GM21529 (cell line): ENCODE results near the gene ATP9B.
"Not testable (repeated sequence)": the region's sequence is repeated elsewhere in the genome, so short reads cannot be mapped to it uniquely, and the experiment has no call there.

ENCODE experiments used
- ATAC-seq: cut with Tn5 transposase; IDR thresholded peaks from one replicate; pipeline ENCODE4 v1.9.1; 2021; ENCODE audit not compliant: unreplicated experiment

ATP9B gene

DNA sequence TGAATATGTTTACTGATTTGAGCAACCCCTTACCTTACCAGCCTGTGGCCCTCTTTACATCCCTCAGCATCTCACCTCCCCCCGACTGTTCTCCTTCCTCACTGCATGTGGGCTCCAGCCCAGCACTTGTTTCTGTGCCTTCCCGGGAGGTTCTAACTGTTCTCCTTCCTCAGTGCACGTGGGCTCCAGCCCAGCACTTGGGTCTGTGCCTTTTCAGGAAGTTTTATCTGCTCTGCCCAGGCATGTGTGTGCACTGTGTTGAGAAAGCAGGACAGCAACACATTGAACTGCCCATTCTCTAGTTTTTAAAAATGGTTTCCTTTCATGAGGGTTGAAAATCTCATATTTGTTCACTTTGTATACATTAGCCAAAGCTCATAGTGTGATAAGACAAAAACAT, 158.4 kb downstream of the ATP9B start:
- ATAC-seq: no peak

- no peak for ATAC-seq
These were observed 160.2 kb downstream of the ATP9B start for GRCh38 chr18:79229431-79229830.

DNA sequence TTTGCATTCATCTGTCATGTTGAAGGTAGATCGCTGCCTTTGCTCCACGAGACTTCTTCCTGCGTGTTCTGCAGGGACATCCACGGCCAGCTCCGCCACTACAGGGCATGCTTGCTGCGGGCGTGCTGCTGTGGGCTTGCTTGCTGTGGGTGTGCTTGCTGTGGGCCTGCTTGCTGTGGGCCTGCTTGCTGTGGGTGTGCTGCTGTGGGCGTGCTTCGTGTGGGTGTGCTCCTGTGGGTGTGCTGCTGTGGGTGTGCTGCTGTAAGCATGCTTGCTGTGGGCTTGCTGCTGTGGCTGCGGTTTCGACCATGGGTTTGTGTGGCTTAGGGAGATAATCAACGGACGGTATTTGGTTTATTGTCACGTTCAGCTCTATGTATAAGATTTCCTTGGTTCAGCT, 165.2 kb downstream of the ATP9B start:
- no peak for ATAC-seq

DNA sequence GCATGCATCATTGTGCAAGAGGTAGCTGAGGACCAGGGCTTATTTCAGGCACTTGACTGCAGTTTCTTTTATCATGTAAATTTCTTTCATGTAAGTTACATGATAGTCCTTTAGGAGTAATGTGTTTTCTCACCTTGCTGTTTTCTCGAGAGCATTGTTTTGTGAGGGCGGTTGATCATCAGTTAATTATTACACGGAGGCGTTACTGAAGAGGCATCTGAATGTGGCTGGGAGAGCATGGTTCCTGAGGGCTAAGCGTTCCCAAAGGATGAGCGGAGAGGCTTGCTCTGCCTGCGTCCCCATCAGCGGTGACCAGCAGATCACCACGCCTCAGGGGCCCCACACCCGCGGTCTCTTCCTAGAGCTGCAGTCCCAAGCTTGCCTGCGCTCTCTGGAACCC, 170.4 kb downstream of the ATP9B start:
- no peak for ATAC-seq

GRCh38 chr18:79241755-79242154, 172.6 kb downstream of the ATP9B start:
- ATAC-seq: no peak

DNA sequence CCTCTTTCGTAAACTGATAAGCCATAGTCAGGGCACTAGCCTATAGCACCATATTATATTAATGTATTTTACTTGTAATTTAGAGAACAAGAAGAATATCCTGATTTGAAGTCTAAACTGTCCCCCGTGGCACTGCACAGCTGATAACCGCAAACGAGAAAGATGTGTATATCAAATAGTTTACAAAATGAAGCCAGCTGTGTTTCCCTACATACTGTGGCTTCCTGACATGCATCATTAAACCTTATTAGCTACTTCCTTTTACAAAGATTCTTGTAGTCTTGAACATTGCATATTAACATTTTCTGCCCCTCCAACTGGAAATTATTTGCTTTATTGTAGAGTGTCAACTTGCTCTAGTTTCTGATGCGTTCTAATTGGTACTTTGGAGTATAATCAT, 173.1 kb downstream of the ATP9B start:
- no peak for ATAC-seq

DNA sequence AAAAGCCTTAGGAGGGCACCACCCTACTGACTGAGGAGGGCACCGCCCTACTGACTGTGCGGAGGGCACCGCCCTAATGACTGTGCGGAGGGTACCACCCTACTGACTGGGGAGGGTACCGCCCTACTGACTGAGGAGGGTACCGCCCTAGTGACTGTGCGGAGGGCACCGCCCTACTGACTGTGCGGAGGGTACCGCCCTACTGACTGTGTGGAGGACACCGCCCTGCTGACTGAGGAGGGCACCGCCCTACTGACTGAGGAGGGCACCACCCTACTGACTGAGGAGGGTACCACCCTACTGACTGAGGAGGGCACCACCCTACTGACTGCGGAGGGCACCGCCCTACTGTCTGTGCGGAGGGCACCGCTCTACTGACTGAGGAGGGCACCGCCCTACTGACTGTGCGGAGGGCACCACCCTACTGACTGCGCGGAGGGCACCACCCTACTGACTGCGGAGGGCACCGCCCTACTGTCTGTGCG, 176.4 kb downstream of the ATP9B start:
- ATAC-seq: no peak

DNA sequence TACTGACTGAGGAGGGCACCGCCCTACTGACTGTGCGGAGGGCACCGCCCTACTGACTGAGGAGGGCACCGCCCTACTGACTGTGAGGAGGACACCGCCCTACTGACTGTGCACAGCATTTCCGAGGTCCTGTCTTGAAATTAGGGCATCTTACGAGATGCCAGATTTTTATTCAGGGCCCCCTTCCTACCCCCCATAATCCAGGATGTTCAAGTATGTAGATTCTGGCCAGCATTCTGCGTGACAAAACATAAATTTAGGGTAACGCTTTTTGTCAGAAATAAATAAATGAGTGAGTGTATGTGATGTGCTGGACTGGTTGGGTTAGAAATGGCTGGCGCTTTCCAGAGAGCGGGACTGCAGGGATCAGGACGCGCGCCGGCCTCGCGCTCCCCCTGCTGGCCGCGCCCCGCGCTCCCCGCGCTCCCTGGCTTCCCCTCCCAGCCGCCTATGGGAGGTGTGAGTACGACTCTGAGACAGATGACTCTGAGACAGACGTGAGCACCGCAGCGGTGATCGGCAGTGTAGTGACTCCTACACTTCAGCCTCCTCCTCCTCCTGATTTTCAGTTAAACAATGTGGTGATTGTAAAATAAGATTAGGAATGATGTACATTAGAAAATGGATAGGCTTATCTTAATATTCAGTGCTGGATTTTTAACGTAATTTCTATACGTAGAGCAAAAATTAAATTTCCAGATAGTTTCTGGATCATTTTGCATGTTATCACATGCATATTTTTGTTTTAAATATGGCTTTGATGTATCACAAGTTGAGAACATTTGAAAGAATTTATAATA, 177.3 kb downstream of the ATP9B start:
- peak; percentile 100 for ATAC-seq

DNA sequence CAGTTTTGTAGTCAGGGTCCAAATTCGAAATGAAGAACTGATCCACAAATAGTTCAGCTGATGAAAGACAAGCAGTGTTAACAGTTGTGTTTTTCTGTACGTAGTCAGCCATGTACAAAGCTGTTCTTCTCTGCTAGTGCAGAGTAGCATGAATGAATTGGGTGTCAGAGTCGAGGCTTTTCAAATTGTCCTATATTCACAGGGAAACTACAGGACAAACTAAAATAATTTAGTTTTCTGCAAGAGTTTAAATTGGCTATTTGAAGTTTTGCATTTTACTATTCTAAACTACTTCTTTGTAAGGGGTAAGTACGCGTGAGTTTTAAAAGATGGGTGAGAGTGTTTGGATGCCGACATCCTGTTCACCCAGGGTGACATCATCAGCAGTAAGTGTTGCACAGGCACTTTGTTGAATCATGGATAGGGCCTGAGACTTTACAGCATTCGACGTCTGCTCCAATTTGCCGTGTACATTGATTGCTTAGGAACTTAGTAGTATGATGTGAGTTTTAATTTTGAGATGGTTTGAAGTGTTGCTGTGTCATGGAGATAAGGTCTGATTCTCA, 179.4 kb downstream of the ATP9B start:
- ATAC-seq: no peak

DNA sequence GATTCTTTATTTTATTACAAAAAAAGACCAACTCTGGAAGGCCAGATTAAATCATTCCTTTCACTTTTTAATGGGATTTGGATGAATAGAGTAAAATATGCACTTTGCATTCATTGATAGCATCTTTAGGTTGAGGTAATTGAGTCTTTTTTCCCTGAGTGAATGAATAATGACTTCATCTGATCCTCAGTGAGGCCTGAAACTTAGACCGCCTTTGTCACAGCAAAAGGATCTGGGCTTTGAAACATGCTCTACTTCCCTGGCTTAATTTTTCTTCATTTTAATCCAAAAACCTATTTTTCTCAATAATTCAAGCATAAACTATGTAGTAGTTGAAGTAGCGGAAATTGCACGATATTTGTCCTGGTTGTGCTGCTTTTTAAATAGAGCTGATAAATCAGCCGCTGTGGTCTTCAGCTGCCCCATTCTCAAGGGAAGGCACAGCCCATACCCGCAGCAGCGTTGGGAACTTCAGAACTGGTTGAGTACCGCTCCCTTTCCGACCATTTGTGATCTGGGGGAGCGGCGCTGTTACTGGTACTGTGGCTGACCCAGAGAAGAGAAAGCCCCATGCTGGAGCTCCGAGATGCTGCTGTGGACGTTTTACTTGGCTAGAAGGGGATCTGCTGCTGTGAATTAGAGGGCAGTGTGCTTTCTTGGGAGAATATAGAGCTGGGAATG, 181.2 kb downstream of the ATP9B start:
- no peak for ATAC-seq

DNA sequence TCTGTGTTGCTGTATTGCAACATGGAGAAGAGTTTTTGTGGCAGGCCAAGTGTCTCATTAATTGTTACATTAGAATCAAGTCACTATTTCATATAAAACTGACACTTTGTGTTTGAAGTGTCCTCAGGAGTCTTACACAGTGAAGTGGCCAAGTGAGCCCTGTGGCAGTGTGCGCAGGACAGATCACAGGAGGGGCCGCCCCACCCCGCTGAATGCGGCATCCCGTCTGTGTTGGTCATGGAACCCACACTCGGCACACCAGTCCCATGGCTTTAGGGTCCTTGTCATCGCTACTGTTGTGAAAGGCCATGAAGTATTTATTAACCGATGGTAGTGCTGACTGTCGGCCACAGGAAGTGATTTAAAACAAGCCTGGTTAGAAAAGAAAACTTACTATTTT, 181.8 kb downstream of the ATP9B start:
- no peak for ATAC-seq

- peak; percentile 54 for ATAC-seq
These were observed 183.9 kb downstream of the ATP9B start for GRCh38 chr18:79252904-79253633.

- ATAC-seq: no peak
These were observed 188.3 kb downstream of the ATP9B start for GRCh38 chr18:79257480-79257879.

DNA sequence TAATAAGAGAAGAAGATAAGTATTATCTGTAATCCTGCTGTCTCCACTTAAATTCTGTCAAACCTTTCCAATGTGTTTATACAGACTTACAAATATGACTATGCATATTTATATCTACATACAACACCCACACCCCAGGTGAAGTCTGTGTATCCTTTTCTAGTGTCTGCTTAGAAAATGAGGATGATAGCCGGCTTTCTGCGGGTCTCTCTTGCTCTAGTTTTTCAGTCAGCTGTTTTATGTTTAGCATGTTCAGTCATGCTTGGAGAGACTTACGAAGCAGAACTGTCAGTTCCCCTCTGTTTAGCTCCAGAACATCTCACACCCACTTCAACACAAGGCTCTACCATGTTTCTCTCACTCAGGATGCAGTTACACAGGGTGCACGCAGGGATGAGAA, 189.3 kb downstream of the ATP9B start:
- ATAC-seq: peak; percentile 59

DNA sequence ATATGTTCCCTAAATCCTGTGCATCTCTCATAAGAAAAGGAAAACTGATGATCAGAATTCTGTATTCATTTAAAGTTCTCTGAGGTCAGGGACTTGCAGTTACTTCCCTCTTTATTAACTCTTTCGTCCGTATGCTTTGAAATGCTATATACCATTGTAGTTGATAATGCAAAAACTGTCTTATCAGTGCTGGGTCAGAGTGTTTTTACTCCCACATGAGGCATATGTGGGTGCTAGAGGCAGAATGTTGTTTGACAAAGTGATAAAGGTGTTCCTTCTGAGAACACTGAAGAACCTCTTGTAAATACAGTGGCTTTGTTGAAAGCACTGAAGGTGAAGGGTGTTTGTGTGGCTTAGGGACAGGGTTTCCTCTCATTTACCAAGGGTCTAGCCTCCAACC, 190.0 kb downstream of the ATP9B start:
- no peak for ATAC-seq

- no peak for ATAC-seq
These were observed 190.8 kb downstream of the ATP9B start for GRCh38 chr18:79260023-79260422.

DNA sequence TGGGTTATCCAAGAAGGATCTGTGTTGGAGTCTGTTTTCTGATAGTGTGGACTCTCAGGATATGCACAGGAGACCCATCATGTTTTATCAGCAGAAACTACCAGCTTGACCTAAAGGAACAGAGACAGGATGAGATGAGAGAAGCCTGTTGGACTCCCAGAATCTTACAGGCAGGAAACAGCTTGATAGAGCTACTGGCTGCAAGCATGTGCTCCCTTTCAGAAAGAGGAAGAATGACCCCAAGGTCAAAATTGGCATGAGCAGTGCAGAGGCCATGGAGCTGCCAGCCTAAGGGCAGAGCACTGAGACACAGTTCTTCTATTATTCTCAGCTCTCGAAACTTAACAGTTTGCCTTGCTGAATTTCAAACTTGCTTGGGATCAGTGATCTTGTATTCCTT, 191.3 kb downstream of the ATP9B start:
- no peak for ATAC-seq

DNA sequence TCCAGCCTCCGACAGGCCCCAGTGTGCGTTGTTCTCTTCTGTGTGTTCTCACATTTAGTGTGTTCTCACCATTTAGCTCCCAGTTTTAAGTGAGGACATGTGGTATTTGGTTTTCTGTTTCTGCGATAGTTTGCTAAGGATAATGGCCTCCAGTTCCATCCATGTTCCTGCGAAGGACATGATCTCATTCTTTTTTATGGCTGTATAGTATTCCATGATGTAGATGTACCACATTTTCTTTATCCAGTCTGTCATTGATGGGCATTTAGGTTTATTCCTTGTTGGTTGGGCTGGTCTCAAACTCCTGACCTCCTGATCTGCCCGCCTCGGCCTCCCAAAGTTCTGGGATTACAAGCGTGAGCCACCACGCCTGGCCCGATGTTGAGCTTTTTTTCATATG, 195.9 kb downstream of the ATP9B start:
- not testable (repeated sequence) for ATAC-seq

GRCh38 chr18:79271812-79272211, 202.6 kb downstream of the ATP9B start:
- not testable (repeated sequence) for ATAC-seq

GRCh38 chr18:79272916-79273315, 203.7 kb downstream of the ATP9B start:
- no peak for ATAC-seq

GRCh38 chr18:79274823-79275222, 205.6 kb downstream of the ATP9B start:
- ATAC-seq: no peak
